ENCODE measurements around the gene PI4KB. TPM values are rescaled to one million over a fixed set of nuclear protein-coding genes. Genes with fewer than 3 reads are reported as not detected.
A peak's percentile ranks its signal among the peaks of the same experiment; 100 is the strongest.

The PI4KB gene
- total RNA-seq, 4 donors from 2014 or later = 93.1 to 110 (median 107) TPM

GRCh38 chr1:151265446-151266236 is 61.6 kb downstream of the PI4KB start:
- intact Hi-C loops (cut with DNase I) = no loop called here
- TF ChIP-seq CTCF (IDR thresholded peaks at IDR 0.05) (no peak), POLR2A (IDR thresholded peaks at IDR 0.05) (no peak)
- Histone ChIP-seq H3K4me1 (no peaks in the 10 kb centered on the region), H3K9me3 (no peaks in the 10 kb centered on the region), H3K4me3 (replicated peaks in 1 of 3) (no peak overlapping the region), H3K27me3 (no peaks in the 10 kb centered on the region), H3K27ac (no peak overlapping the region), H3K36me3 (peaks cover 34 to 52% of the 10 kb centered on the region in 2 donors)
- WGBS, 2 donors = 90 to 91% methylated on average over 14 of the region's 14 CpGs
- DNase-seq = no peak

GRCh38 chr1:151259351-151259750 is 67.9 kb downstream of the PI4KB start:
- TF ChIP-seq POLR2A (IDR thresholded peaks at IDR 0.05) (no peak), CTCF (IDR thresholded peaks at IDR 0.05) (no peak)
- intact Hi-C loops (cut with DNase I) = no loop called here
- H3K9me3 ChIP-seq = no peaks in the 10 kb centered on the region
- peaks cover 0 to 10% of the 10 kb centered on the region in 2 donors for H3K4me1 ChIP-seq
- no peak overlapping the region for H3K4me3 ChIP-seq (replicated peaks in 1 of 3)
- peaks cover under 1 to 15% of the 10 kb centered on the region in 2 donors for H3K36me3 ChIP-seq
- DNase-seq = no peak
- no peak overlapping the region for H3K27ac ChIP-seq
- no peaks in the 10 kb centered on the region for H3K27me3 ChIP-seq
- WGBS, 2 donors = 88 to 94% methylated on average over 2 of the region's 2 CpGs

- no peaks in the 10 kb centered on the region for H3K27me3 ChIP-seq
- no peak overlapping the region for H3K27ac ChIP-seq
- H3K9me3 ChIP-seq = no peaks in the 10 kb centered on the region
- intact Hi-C loops (cut with DNase I) = no loop called here
- DNase-seq = no peak
- H3K4me3 ChIP-seq (replicated peaks in 1 of 3) = peak overlapping the region in 2 of 3 donors; percentile 62 to 96
- H3K4me1 ChIP-seq = peaks cover 4 to 14% of the 10 kb centered on the region in 2 donors
- TF ChIP-seq POLR2A (IDR thresholded peaks at IDR 0.05) (no peak), CTCF (IDR thresholded peaks at IDR 0.05) (no peak)
- WGBS, 2 donors = 40 to 45% methylated on average over 10 of the region's 10 CpGs
- no peaks in the 10 kb centered on the region for H3K36me3 ChIP-seq
These were observed 71.8 kb downstream of the PI4KB start for GRCh38 chr1:151255381-151255780.

GRCh38 chr1:151254217-151255213 is 72.7 kb downstream of the PI4KB start, which contains the start of gene PSMD4:
TSS of gene PSMD4 (plus strand) at chr1:151254734. CDS start at chr1:151254783, 49 bp downstream.
- intact Hi-C loops (cut with DNase I) = loop anchor here (5.0 kb wide), 1 partner anchor 57 kb away; the partner anchor contains the start of gene PIP5K1A
- no peaks in the 10 kb centered on the region for H3K9me3 ChIP-seq
- H3K36me3 ChIP-seq = peaks cover under 1 to 4% of the 10 kb centered on the region in 2 donors
- H3K27ac ChIP-seq = peak within 1 kb of the TSS; percentile 55 to 78 (median 74)
- peaks cover 4 to 14% of the 10 kb centered on the region in 2 donors for H3K4me1 ChIP-seq
- DNase-seq = peak; percentile 94 to 96
- peak within 1 kb of the TSS; percentile 8 to 96 (median 62) for H3K4me3 ChIP-seq (replicated peaks in 1 of 3)
- WGBS, 2 donors = 12 to 17% methylated on average over 48 to 56 of the region's 56 CpGs
- no peaks in the 10 kb centered on the region for H3K27me3 ChIP-seq
- TF ChIP-seq POLR2A (IDR thresholded peaks at IDR 0.05) (peak in 1 of 2 donors; percentile 79), CTCF (IDR thresholded peaks at IDR 0.05) (no peak)
